Renal cortical epithelial cell (primary cell): ENCODE measurements around the gene CLDN12. TPM values are rescaled to one million over a fixed set of nuclear protein-coding genes. Genes with fewer than 3 reads are reported as not detected.

Experiments
- DNase-seq: peaks from one replicate; pipeline ENCODE4 v3.0.0-alpha.2; 2011; ENCODE audit warnings: low read depth
- total RNA-seq: library from RNA; depleted of rRNA; stranded (reverse); fragments of >200 nt; gene quantifications from 2 replicates; pipeline ENCODE4 v1.2.3, GENCODE V29; 2014

CLDN12 gene
- total RNA-seq = 62.1 and 95.2 TPM in 2 replicates

GRCh38 chr7:90403174-90404113, at the start of gene CLDN12:
Gene CLDN12 (plus strand): TSS chr7:90403461. CDS start chr7:90412677, 9,216 bp downstream.
- DNase-seq = peak; percentile 99

- DNase-seq = peak; percentile 34
Measured at GRCh38 chr7:90383422-90383821, 19.8 kb upstream of the CLDN12 start.

GRCh38 chr7:90383861-90384260, 19.4 kb upstream of the CLDN12 start:
- DNase-seq = peak; percentile 50

GRCh38 chr7:90384433-90384832, 18.8 kb upstream of the CLDN12 start:
- no peak for DNase-seq

GRCh38 chr7:90387470-90388240, 15.6 kb upstream of the CLDN12 start:
- DNase-seq = no peak

GRCh38 chr7:90390926-90391325, 12.3 kb upstream of the CLDN12 start:
- DNase-seq = no peak

GRCh38 chr7:90391488-90391887, 11.8 kb upstream of the CLDN12 start:
- no peak for DNase-seq

GRCh38 chr7:90396420-90396819, 6.8 kb upstream of the CLDN12 start:
- no peak for DNase-seq

GRCh38 chr7:90401989-90402388, 1.3 kb upstream of the CLDN12 start:
- DNase-seq = no peak

- no peak for DNase-seq
Measured at GRCh38 chr7:90402785-90403173, 482 bp upstream of the CLDN12 start.

GRCh38 chr7:90404777-90405176, 1.5 kb downstream of the CLDN12 start:
- peak; percentile 50 for DNase-seq

GRCh38 chr7:90407484-90407821, 4.2 kb downstream of the CLDN12 start:
- DNase-seq = no peak

- no peak for DNase-seq
Measured at GRCh38 chr7:90408142-90408541, 4.9 kb downstream of the CLDN12 start.

- DNase-seq = peak; percentile 61
Measured at GRCh38 chr7:90409667-90410066, 6.4 kb downstream of the CLDN12 start.

- peak; percentile 87 for DNase-seq
Measured at GRCh38 chr7:90411510-90411909, 8.2 kb downstream of the CLDN12 start.

- peak; percentile 26 for DNase-seq
Measured at GRCh38 chr7:90412458-90413184, 9.4 kb downstream of the CLDN12 start.

- peak; percentile 53 for DNase-seq
Measured at GRCh38 chr7:90413185-90413528, 9.9 kb downstream of the CLDN12 start.

GRCh38 chr7:90421651-90422050, 18.4 kb downstream of the CLDN12 start:
- no peak for DNase-seq

- no peak for DNase-seq
Measured at GRCh38 chr7:90424720-90425119, 21.5 kb downstream of the CLDN12 start.

GRCh38 chr7:90425376-90425775, 22.1 kb downstream of the CLDN12 start:
- no peak for DNase-seq

- no peak for DNase-seq
Measured at GRCh38 chr7:90430614-90431460, 27.6 kb downstream of the CLDN12 start.
